OCI-LY1 (cell line): Measurements from ENCODE around the gene PARD3.

Source experiments
- H2AFZ ChIP-seq: fragments of 200-600 bp; sonication (generic), shearing (Covaris generic); 2 replicates; pipeline ENCODE4 v1.6.0; 2014; ENCODE audit warnings: antibody characterized with exemption, mild to moderate bottlenecking, low read length
- H3F3A ChIP-seq: fragments of 200-600 bp; sonication (generic), shearing (Covaris generic); 2 replicates; pipeline ENCODE4 v1.6.0; 2014; ENCODE audit warnings: mild to moderate bottlenecking, antibody characterized with exemption, low read length, moderate library complexity; ENCODE audit not compliant: insufficient read depth
- H3K27ac ChIP-seq: fragments of 200-600 bp; sonication (generic); 2 replicates; pipeline ENCODE4 v1.5.1; 2014; ENCODE audit warnings: low read length, mixed run types, mild to moderate bottlenecking, low read depth; ENCODE audit not compliant: poor library complexity, severe bottlenecking
- H3K27me3 ChIP-seq: fragments of 200-600 bp; sonication (generic); 2 replicates; pipeline ENCODE4 v1.6.0; 2014; ENCODE audit warnings: antibody characterized with exemption, mild to moderate bottlenecking, low read length, moderate library complexity; ENCODE audit not compliant: insufficient read depth
- H3K36me3 ChIP-seq: fragments of 200-600 bp; sonication (generic); 2 replicates; pipeline ENCODE4 v1.6.1; 2014; ENCODE audit warnings: mild to moderate bottlenecking, antibody characterized with exemption, low read length, moderate library complexity, mixed read lengths; ENCODE audit not compliant: insufficient read depth
- H3K4me1 ChIP-seq: fragments of 200-600 bp; sonication (generic); 2 replicates; pipeline ENCODE4 v1.5.1; 2014; ENCODE audit warnings: mild to moderate bottlenecking, low read length, moderate library complexity; ENCODE audit not compliant: insufficient read depth, severe bottlenecking
- H3K4me2 ChIP-seq: fragments of 200-600 bp; sonication (generic), shearing (Covaris generic); 2 replicates; pipeline ENCODE4 v1.6.1; 2014; ENCODE audit warnings: low read length
- H3K4me3 ChIP-seq: fragments of 200-600 bp; sonication (generic); 2 replicates; pipeline ENCODE4 v1.5.1; 2014; ENCODE audit warnings: low read length, low read depth, mild to moderate bottlenecking, mixed read lengths; ENCODE audit not compliant: poor library complexity, severe bottlenecking
- H3K79me2 ChIP-seq: fragments of 200-600 bp; shearing (Covaris generic); 2 replicates; pipeline ENCODE4 v1.6.1; 2016; ENCODE audit warnings: mixed run types, low read length, mixed read lengths; ENCODE audit not compliant: insufficient read depth
- H3K9ac ChIP-seq: fragments of 200-600 bp; sonication (generic), shearing (Covaris generic); 2 replicates; pipeline ENCODE4 v1.6.1; 2014; ENCODE audit warnings: mild to moderate bottlenecking, low read length, mixed read lengths
- H3K9me2 ChIP-seq: fragments of 200-600 bp; sonication (generic), shearing (Covaris generic); 2 replicates; pipeline ENCODE4 v1.6.1; 2014; ENCODE audit warnings: low read depth, mild to moderate bottlenecking, low read length, mixed read lengths
- H3K9me3 ChIP-seq: fragments of 200-600 bp; shearing (Covaris generic); 2 replicates; pipeline ENCODE4 v1.6.1; 2014; ENCODE audit warnings: low read length, mixed read lengths
- H4K20me1 ChIP-seq: fragments of 200-600 bp; sonication (generic), shearing (Covaris generic); 2 replicates; pipeline ENCODE4 v1.6.0; 2016; ENCODE audit warnings: mild to moderate bottlenecking, low read length; ENCODE audit not compliant: insufficient read depth
- CTCF ChIP-seq: fragments of 200-600 bp; sonication (generic), shearing (Covaris generic); IDR thresholded peaks from 2 replicates; pipeline ENCODE4 v1.5.1; 2017; ENCODE audit warnings: mild to moderate bottlenecking, antibody characterized with exemption, low read length, moderate library complexity, mixed read lengths
- EZH2 ChIP-seq: fragments of 200-600 bp; sonication (generic), shearing (Covaris generic); IDR thresholded peaks from 2 replicates; pipeline ENCODE4 v1.8.0; 2017; ENCODE audit warnings: borderline replicate concordance, mixed run types, mild to moderate bottlenecking, antibody characterized with exemption, low read length, moderate library complexity, mixed read lengths

PARD3 gene

GRCh38 chr10:34389801-34390200 lies 425.3 kb downstream of the PARD3 start:
- Histone ChIP-seq H2AFZ (no peak overlapping the region), H3K9me3 (no peaks in the 10 kb centered on the region), H3K27ac (no peak overlapping the region), H3K4me3 (no peak overlapping the region), H3K4me2 (no peak overlapping the region), H3K36me3 (no peaks in the 10 kb centered on the region), H3K27me3 (no peaks in the 10 kb centered on the region), H4K20me1 (no peaks in the 10 kb centered on the region), H3K9ac (no peak overlapping the region), H3F3A (no peaks in the 10 kb centered on the region), H3K4me1 (no peaks in the 10 kb centered on the region), H3K9me2 (no peaks in the 10 kb centered on the region), H3K79me2 (no peaks in the 10 kb centered on the region)
- no peak for TF ChIP-seq CTCF
- no peak for TF ChIP-seq EZH2

- no peaks in the 10 kb centered on the region for H4K20me1 ChIP-seq
- no peaks in the 10 kb centered on the region for H3K4me1 ChIP-seq
- no peaks in the 10 kb centered on the region for H3K9me2 ChIP-seq
- H3K79me2 ChIP-seq, result no peaks in the 10 kb centered on the region
- TF ChIP-seq CTCF (no peak), EZH2 (no peak)
- no peaks in the 10 kb centered on the region for H3K27me3 ChIP-seq
- H3K4me2 ChIP-seq, result no peak overlapping the region
- no peaks in the 10 kb centered on the region for H3K9me3 ChIP-seq
- no peak overlapping the region for H3K27ac ChIP-seq
- H3K9ac ChIP-seq, result no peak overlapping the region
- no peaks in the 10 kb centered on the region for H3K36me3 ChIP-seq
- H3F3A ChIP-seq, result no peaks in the 10 kb centered on the region
- no peak overlapping the region for H3K4me3 ChIP-seq
- no peak overlapping the region for H2AFZ ChIP-seq
These were observed 428.2 kb downstream of the PARD3 start for GRCh38 chr10:34386921-34387320.

DNA sequence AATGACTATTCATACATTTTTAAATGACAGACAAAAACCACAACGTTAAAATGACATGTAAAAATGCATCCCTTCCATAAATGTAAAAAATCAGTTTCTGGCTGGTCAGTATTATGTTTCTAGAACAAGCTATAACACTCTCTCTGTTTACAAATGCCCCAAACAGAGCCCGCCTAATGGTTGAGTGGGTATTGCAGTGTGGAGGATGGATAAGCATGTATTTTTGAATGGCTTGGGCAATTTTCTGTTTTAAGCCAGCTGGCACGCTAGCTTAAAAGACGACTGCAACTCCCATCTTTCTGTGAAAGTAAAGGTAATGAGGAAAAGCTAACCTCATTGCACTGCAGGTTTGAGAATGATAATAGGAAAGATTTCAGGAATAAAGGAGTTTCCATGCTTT lies 430.7 kb downstream of the PARD3 start:
- H3F3A ChIP-seq, result no peaks in the 10 kb centered on the region
- H3K79me2 ChIP-seq, result no peaks in the 10 kb centered on the region
- no peak overlapping the region for H3K4me2 ChIP-seq
- H3K9ac ChIP-seq, result no peak overlapping the region
- H3K9me2 ChIP-seq, result no peaks in the 10 kb centered on the region
- H2AFZ ChIP-seq, result no peak overlapping the region
- no peak overlapping the region for H3K27ac ChIP-seq
- no peaks in the 10 kb centered on the region for H3K36me3 ChIP-seq
- no peaks in the 10 kb centered on the region for H3K9me3 ChIP-seq
- no peak overlapping the region for H3K4me3 ChIP-seq
- H4K20me1 ChIP-seq, result no peaks in the 10 kb centered on the region
- H3K4me1 ChIP-seq, result no peaks in the 10 kb centered on the region
- TF ChIP-seq CTCF (no peak), EZH2 (no peak)
- H3K27me3 ChIP-seq, result no peaks in the 10 kb centered on the region
